OCI-LY3 (cell line): ENCODE results near the gene MGRN1.

Source experiments
- CTCF ChIP-seq: fragments of 200-600, 300-600 bp; sonication (generic); IDR thresholded peaks from 2 replicates; pipeline ENCODE4 v1.5.1; 2014; ENCODE audit warnings: antibody characterized with exemption, low read length, low read depth
- EZH2phosphoT487 ChIP-seq: fragments of 200-600 bp; shearing (Covaris generic); IDR thresholded peaks from 2 replicates; pipeline ENCODE4 v1.6.1; 2018; ENCODE audit warnings: antibody characterized with exemption, mixed run types, low read depth

- no peak for TF ChIP-seq CTCF
- TF ChIP-seq EZH2phosphoT487 = no peak
Observed at GRCh38 chr16:4647644-4647980, 23.0 kb downstream of the MGRN1 start.
